Umbilical cord (tissue), 2 donors: ENCODE measurements around the gene FOXP1. TPM values are rescaled to one million over a fixed set of nuclear protein-coding genes. Genes with fewer than 3 reads are reported as not detected.
A peak's percentile ranks its signal among the peaks of the same experiment; 100 is the strongest.

ENCODE experiments used
- DNase-seq: peaks from one replicate; pipeline ENCODE4 v3.0.0-alpha.2; 2015; ENCODE audit warnings: low spot score
- total RNA-seq: library from RNA; depleted of rRNA; stranded (reverse); fragments of >200 nt; gene quantifications from one replicate; pipeline ENCODE4 v1.2.3, GENCODE V29; 2014; ENCODE audit warnings: low replicate concordance; ENCODE audit not compliant: insufficient read depth

FOXP1 gene
- total RNA-seq, 1 donor from 2014 or later: 148 TPM

DNA sequence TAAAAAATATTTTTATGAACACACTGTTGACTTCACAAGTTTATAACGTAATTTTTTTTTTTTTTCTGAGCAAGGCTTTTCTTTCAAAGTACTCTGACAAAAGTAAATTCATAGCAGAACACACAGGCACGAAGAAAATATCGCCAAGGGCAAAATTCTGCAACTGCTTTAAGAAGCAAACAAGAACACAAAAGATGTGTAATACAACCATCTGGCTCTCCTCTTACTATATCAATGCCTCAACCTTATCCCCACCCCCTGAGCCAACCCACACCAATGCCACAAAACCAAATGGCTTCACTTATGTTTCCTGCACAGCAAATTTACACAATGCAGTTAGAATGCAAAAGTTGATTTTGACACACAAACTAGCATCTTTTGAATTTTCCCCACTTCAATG is 274.2 kb downstream of the FOXP1 start:
- peak; percentile 45 for DNase-seq

DNA sequence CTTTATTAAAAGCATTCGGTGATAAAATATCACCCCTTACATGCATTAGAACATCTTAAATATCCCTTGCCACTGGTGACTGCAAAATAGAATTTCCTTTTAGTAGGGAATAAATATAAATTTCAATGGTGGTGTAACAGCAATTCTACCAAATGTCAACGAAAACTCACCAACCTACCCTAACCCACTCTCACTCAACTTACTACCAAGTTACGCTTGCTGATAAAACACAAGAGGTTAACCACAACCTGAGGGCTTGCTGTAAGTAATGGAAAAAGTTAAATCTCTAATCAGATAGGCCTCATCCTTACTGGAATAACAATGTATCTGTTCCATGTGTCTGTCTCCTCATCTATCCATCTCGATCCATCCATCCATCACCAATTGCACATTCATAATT is 274.7 kb downstream of the FOXP1 start:
- no peak for DNase-seq

DNA sequence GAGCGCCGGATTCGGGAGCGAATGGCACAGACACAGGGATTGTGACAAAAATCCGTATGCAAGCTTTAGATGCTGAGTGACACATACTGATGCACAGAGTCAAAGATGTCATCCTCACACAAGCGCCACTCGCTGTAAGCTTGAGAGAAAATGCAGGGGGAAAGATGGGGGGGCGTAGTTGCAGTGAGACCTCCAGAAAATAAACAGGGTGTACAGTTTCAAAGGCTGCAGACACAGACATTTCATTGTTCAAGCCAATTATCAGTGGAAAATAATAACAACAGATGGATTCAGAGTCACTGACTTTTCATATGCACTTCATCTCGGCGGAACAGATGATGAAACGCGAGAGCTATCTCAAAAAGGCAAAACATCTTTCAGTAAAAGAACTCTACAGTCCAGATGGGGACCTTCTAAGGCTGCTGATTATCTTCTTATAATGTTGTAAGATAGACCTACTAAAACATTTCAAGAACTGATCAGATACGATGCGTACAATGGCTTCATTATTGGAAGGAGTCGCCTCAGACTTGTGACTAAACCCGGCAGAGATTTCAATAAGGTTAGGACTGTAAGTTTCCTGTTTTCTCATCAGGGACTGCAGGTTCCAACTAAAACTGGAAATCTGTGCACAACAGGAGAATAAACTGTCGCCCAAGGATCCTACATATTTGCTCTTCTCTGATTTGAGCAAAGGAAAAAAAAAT is 275.4 kb downstream of the FOXP1 start:
- peak; percentile 72 for DNase-seq

DNA sequence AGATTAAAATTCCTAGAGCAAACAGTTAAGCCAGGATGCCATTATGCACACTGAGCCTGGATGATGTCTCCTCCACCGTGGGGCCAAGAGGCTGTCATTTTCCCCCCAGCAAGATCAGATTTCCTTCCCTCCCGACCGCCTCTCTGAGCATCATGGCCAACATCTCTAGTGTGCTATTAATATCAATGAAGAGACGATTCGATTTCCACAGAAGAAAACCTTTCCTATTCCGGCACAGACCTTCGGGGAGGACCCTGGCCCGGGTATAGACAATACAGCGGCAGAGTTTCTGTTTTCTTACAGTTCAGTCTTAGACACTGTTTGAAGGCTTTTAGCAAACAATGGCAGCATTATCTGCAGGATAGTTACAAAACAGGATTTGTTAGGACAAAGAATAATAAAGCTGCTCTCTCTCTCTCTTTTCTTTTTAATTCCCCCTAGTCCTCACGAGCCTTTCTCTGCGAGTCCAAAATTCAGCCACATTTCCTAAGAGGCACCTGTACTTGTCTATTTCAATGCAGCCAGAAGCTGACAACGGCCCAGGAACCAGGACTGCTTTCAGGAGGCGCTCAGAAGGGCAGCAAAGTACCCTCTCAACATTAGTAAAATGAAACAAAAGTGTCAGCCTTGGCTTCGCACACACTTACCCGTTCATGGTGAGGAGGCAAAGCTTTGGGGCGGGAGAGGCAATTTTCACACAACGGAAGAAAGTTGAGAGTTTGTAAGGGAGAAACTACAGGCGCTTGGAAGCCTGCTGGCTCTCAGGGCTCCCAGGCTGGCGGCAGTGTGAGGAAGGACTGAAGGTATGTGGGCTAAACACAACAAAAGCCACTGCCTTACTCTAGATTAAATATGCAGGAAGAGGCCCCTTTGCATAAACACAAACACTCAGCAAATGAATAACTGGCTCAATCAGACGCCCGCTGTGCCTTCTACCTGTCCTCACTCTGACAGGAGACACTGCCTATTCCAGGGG is 278.0 kb downstream of the FOXP1 start:
- DNase-seq: peak; percentile 85

DNA sequence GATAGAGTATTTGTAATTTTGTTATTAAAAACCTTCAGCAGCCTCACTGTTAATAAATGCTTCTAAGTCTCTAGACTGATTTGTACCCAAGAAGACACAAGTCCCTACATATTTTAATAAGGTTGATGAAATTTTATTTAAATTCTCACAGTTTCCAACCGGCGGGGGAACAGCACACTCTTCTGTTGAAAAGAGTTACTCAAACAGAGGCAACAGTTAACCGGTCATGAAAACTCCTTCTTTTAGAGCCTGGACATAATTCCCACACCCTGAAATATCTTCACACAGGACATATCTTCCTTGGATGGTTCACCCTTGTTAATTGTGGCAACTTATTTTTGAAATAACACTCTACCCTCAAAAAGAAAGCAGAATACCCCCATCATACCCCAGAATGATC is 278.8 kb downstream of the FOXP1 start:
- DNase-seq: peak; percentile 85

DNA sequence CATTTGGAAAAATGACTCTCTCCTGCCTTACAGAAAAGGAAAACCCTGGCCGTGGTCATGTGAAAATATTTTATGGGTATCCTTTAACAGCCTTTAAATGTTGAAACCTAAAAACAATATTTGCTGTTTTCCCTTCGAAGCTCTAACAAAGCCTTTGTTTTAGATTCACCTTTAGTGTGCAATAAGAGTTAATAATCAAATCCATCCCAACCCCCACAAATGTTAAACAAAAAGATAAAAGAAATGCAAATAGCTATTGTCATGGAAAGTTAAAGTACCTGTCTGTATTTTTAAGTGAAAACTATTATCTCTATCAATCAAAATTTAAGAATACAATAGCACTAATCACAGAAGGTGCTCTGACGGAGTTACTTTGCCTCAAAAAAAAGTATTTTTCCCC is 279.3 kb downstream of the FOXP1 start:
- no peak for DNase-seq

DNA sequence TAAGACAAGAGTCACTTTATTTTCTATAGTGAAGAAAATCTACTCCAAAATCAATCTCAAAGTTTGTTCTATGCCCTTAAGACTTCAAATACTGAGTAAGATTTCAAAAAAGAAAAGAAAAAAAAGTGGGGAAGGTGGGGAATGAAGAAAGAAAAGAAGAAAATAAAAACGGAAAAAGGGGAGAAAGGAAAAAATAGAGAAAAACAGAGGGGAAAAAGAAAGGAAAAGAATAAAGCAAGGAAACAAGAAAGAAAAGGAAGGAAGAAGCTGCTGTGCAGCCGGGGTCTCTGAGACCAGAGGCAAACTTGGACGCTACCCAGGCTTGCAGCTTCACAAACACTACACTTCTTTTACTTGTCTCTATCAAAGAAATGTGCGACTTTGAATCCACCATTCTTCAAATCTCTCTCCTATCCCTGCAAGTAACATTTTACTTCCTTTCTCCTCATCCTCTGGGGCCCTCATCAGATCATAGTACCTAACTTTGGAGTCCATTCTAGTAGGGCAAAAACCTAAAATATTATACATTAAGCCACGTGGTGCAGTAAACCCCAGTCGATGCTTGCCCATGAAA is 279.8 kb downstream of the FOXP1 start:
- DNase-seq: no peak

DNA sequence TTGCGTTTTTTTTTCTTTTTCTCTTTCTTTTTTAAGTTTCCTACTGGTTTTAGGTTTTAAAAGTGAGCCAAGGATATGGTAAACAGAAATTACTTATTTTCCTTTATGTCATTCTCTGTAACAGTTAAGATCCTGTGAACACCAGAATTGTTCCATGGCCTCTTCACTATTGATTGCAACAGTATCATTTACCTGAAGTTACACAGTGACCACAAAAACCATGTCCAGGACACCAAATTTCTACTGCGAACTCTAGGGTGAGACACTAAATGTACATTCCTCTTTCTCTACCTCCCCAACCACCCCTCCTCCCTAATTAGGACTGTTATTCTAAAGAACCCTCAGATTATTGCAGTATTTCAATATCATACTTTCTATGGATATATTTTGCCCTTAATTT is 280.9 kb downstream of the FOXP1 start:
- no peak for DNase-seq

DNA sequence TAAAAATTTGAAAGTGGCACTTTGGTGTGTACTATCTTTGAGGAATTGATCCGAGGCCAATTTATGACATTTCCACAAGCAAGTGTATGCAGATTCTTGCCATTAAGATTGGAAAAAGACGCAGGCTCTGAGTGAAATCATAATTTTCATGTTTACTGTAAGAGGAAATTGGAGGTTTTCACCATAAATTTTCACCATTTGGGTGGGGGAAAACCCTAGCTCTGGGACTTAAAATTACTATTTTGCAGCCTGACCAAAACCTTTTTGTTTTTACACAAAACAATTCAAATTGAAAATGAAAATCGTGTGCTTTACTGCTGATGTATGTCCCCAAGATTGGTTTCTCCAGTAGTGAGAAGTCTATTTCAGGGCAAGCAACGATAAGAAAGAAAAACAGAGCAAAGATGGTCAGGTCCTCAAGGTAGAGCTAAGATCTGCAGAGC is 282.6 kb downstream of the FOXP1 start:
- DNase-seq: no peak

DNA sequence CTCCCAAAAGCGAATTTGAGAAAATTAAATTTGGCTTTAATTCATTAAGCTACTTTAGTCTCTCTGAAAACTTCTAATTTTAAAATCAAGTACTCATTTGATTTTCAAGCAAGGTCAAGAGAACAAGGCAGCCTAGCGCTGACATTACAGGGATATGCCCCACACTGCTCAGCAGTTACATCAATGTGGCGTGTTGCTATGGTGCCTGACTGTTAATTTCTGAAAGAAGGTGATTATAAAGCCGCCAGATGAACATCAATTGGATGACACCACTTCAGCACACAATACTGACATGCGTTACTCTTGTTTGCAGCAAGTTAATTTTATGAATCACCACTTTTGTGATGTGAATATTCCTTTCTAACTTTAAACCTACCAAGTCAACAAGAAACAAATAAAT is 284.4 kb downstream of the FOXP1 start:
- DNase-seq: no peak

DNA sequence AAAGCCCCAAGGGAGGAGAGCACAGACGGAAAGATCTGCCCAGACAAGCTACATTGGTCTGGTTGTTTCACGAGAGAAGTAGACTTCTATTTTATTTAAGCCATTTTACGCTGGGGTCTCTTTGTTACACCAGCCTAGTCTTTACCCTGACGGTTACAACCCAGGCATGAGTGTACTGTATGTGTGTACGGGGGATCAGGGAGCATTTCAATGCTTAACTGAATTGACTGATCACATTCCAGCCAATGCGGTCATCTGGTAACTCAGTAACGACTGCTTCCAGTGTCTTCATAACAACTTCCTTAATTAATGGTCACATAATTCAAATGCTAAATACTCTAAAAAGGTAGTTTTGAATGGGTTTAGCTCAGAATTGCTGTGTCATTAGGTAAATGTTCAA is 288.6 kb downstream of the FOXP1 start:
- DNase-seq: no peak

DNA sequence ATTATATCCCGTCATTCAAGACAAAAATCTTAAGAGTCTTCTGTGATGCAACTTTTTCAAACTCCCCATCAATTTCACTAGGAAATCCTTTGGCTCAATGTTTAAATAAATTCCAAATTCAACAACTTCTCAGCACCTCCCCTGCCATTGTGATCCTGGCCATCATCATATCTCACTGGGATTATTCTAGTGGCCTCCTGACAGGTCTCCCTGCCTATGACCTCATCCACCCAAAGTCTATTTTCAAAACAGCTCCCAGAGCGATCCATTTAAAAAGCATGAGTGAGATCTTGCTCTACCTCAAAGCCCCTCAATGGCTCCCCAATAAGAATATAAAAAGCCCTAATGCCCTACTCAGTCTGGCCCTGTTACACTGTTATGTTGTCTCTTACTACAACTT is 293.2 kb downstream of the FOXP1 start:
- DNase-seq: no peak

DNA sequence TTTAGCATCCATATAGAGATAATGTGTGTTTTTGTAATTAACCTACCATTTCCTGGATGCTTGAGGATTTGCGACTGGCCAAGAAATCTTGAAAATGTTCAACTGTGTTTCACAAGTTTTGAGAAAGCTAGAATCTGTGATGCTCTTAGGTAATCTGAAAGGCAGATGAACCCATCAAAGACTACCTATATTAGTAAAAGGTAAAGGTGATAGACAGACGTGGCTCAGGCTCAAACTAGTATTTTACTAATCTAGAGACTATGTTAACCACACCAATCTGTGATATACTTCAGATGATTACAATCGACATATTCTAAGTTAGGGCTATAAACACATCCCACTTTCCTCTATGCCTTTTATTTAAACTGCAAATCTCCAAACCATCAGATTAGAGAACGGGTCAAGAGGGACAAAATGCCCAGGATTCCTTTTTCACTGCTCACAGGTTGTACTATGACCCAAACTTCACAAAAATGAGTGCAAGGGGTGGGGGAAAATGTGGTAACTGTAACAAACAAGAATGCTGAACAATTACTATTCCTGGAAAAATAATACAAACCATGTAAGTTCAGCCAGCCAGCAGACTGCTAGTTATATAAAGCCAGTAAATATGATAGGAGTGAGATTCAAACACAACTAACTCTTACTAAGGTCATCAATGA is 295.1 kb downstream of the FOXP1 start:
- DNase-seq: no peak

DNA sequence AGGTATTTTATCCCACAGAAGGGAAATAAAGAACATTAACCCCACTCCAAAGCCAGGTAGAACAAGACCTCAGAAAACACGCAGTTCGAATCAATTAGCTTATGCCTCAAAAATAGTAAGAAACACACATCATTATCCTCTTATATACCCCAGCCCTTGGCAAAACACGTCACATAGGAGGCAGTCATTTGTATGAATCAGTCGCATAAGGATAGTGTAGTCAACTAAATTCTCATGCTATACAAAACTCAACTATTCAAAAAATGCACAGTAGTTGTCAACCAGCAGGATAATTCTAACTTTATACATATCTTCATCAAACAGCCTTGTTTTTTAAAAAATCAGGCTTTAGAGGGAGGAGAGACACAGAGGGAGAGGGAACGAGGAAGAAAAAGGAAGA is 298.4 kb downstream of the FOXP1 start:
- DNase-seq: no peak

DNA sequence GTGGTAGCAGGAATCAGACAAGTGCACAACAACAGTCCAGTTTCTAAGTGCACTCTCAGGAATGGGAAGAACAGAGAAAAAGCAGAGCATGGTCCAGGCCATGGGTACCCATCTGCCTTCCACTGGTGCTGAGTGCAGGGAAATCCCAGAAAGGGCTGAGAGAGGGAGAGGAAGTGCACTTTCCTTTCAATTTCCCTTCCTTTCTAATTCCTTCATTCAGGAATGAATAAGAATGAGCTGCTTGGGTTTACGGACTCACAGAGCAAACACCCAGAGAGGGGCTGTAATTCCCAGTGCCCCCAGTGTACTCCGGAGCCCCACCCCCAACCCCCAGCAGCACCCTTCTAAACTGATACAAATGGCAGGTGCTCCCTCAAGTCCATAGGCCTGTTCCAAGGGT is 300.6 kb downstream of the FOXP1 start:
- no peak for DNase-seq

DNA sequence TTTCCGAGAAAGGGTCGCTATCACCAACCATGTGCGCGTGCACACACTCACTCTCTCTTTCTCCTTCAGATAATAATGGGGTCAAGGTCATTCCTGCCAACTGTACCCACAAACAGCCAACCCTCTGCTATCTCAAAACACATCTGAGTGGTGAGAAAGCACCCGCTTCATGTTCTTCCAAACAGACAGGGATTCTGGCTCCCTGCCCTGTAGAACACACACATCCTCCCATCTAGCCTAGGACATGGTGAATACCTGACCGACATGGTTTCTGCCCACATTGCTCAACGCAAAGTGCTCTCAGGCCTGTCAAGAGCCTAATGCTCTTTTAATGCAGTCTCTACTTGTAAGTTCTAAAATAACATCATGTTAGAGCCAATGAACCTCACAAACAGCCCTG is 302.2 kb downstream of the FOXP1 start:
- DNase-seq: no peak

DNA sequence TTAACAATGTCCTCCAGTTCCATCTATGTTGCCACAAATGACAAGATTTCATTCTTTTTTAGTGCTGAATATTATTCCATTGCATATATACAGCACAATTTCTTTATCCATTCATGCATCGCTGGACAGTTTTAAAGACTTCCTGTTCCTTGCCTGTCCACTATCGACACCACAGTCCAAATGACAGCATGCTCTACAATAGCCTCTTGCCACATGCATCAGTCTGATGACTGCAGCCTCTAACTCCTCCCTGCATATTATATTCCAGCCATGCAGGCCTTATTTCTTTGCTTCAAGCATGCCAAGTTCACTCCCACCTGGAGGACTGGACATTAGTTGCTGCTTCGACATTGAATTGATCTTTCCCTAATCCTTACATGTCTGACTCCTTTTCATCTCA is 306.2 kb downstream of the FOXP1 start:
- no peak for DNase-seq

DNA sequence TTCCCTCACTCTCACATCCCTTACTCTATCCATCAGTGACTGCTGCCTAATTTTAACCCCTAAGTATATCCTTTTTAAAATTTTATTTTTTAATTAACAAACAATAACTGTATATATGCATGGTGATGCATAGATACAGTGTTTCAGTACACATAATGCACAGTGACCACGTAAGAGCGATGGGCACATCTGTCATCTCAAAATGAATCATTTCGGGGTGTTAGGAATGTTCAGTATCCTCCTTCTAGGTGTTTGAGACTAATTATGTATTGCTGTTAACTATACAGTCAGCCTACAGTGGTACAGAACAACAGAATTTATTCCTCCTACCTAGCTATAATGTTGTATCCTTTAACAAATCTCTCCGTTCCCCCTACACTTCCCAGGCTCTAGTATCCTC is 307.0 kb downstream of the FOXP1 start:
- no peak for DNase-seq

DNA sequence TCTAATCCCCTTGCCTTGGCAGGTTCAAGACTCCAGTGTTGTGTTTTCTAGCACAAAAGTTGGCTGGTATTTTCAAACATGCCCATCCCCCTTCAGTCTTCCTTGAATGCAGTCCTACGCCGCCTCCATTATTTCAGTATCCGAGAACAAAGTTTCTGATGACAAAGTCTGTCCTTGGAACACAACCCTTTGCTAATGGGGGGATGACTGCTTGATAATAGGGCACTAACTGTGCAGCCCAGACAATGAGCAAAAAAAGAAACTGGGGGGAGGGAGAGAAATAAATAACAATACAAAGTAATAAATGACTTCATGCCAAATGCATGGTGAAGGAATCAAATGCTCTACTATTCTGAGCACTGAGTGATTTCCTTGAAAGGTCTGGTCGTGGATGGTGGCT is 310.1 kb downstream of the FOXP1 start:
- no peak for DNase-seq

DNA sequence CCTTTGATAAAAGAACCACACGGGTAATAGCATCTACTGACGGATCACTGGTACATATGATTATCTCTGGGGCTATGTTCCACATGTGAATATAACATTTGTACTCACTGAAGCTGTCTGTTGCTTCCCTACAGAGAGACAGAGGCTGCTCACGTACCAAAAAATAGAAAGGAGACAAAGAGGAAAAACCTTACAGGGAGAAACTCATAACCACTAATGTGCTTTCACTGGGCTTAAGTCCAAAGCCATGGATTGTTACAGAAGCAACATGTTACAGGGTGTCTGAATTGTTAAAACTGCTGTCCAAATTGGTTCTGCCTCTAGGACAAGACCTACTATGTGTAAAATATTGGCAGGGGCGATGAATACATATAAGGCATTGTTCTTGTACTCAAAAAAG is 311.9 kb downstream of the FOXP1 start:
- no peak for DNase-seq

DNA sequence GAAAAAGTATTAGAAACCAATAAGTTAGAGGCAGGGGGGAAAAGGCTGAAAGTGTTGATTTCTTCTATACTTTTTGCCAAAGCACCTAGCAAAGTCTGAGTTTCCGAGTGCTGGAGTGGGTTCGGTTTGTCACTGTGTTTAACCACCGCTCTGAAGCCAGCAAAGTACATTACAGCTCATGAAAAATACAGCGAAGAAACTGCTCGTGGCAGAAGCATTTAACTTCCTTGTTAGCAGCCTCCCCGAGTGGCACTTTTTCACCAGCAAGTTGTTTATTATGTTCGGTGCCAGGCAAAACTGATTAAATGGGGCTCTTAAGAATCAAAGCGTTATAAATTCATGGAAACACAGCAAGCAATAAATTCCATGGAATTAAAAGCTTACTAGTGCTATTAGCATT is 313.6 kb downstream of the FOXP1 start:
- no peak for DNase-seq

DNA sequence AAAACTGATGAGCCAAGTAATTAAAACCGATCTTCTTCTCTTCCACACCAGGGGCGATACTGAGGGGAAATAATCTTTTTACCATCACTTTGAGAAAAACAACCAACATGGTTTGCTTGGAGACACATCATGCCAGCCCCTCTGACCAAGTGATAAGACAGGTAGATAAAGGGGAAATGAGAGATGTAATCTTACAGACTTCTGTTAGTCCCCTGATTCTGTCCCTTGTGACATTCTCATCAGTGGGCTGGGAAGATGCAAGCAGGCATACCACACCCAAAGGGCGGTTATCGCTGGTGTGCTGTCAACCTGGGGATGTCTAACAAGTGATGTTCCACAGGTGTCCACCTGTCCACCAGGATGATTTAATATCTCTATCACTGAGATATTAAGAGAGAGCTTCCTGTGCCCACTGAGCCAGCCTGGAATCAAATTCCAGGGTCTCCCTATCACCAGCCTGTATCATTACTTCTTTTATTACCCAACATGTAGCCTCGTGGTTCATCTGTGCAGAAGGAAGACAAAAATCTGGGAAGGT is 315.0 kb downstream of the FOXP1 start:
- no peak for DNase-seq
